Tibial artery (tissue), 4 donors: ENCODE data around the gene GNS.
A peak's percentile ranks its signal among the peaks of the same experiment; 100 is the strongest.

Experiments
- DNase-seq, 2 donors: peaks; one replicate each; pipeline ENCODE4 v3.0.0-alpha.2; 2019
- H3K27ac ChIP-seq, 2 donors: fragments of 200-600 bp; sonication (generic) in 1 of 2; 1 replicate in 1 of 2; 2 replicates in 1 of 2; pipeline ENCODE4 v1.5.1; 2018 to 2019; ENCODE audit warnings: mild to moderate bottlenecking in 1 of 2
- H3K27me3 ChIP-seq, 2 donors: fragments of 200-600 bp; sonication (generic) in 1 of 2; one replicate each; pipeline versions ENCODE4 v1.5.1 to v1.6.0; 2016 to 2019
- H3K36me3 ChIP-seq, 3 donors: fragments of 200-600 bp; sonication (generic) in 2 of 3; one replicate each; pipeline ENCODE4 v1.5.1; 2016 to 2019; ENCODE audit warnings: mild to moderate bottlenecking in 2 of 3
- H3K4me1 ChIP-seq, 4 donors: fragments of 200-600 bp; sonication (generic) in 2 of 4; 1 replicate in 3 of 4; 2 replicates in 1 of 4; pipeline ENCODE4 v1.5.1; 2016 to 2019
- H3K4me3 ChIP-seq, 2 donors: fragments of 200-600 bp; sonication (generic) in 1 of 2; 1 replicate in 1 of 2; 2 replicates in 1 of 2; pipeline ENCODE4 v1.5.1; 2018 to 2019; ENCODE audit warnings: mild to moderate bottlenecking in 2 of 2
- H3K9me3 ChIP-seq, 3 donors: fragments of 200-600 bp; sonication (generic) in 1 of 3; one replicate each; pipeline ENCODE4 v1.5.1; 2016 to 2019
- CTCF ChIP-seq, 2 experiments: fragments of 200-600 bp in 1 of 2; fragments of 450-650 bp in 1 of 2; IDR thresholded peaks; one replicate each; pipeline ENCODE4 v1.5.1; 2017 to 2019; ENCODE audit warnings: antibody characterized with exemption in 2 of 2, mild to moderate bottlenecking in 1 of 2, moderate library complexity in 1 of 2
- intact Hi-C: fragments of 100-400 bp; cut with DNase I; formaldehyde crosslinking; loops from one replicate; pipeline ENCODE4 v1.15.0; 2023; ENCODE audit warnings: low total_unique reads

Gene GNS

GRCh38 chr12:64773386-64773785 is 14.2 kb upstream of the GNS start:
- H3K4me1 ChIP-seq = no peaks in the 10 kb centered on the region
- no peak for TF ChIP-seq CTCF (IDR thresholded peaks at IDR 0.05)
- no peaks in the 10 kb centered on the region for H3K36me3 ChIP-seq
- intact Hi-C loops = no loop called here
- H3K4me3 ChIP-seq = no peak overlapping the region
- H3K27me3 ChIP-seq = no peaks in the 10 kb centered on the region
- H3K27ac ChIP-seq = no peak overlapping the region
- H3K9me3 ChIP-seq = peaks cover 0 to 15% (median 6%) of the 10 kb centered on the region in 3 donors
- no peak for DNase-seq

DNA sequence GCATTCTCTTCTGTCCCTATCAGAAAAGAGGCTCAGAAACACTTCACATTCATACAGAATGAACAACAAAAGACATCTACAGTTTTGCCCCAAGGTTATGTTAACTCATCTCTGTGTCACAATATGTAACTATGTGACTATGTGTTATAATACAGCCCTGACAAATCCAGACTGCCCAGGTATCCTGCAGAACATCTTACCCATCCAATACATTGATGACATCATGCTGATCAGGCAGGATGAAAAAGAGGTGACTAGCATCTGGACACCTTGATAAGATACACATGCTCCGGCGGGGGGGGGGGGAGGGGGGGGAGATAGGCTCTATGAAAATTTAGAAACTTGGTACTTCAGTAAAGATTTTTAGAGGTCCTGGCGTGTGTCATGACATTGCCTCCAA is 8.3 kb upstream of the GNS start:
- TF ChIP-seq CTCF (IDR thresholded peaks at IDR 0.05) = no peak
- no peaks in the 10 kb centered on the region for H3K36me3 ChIP-seq
- H3K27me3 ChIP-seq = no peaks in the 10 kb centered on the region
- H3K4me3 ChIP-seq = no peak overlapping the region
- H3K27ac ChIP-seq = no peak overlapping the region
- no peaks in the 10 kb centered on the region for H3K4me1 ChIP-seq
- no peak for DNase-seq
- intact Hi-C loops = no loop called here
- H3K9me3 ChIP-seq = no peaks in the 10 kb centered on the region

DNA sequence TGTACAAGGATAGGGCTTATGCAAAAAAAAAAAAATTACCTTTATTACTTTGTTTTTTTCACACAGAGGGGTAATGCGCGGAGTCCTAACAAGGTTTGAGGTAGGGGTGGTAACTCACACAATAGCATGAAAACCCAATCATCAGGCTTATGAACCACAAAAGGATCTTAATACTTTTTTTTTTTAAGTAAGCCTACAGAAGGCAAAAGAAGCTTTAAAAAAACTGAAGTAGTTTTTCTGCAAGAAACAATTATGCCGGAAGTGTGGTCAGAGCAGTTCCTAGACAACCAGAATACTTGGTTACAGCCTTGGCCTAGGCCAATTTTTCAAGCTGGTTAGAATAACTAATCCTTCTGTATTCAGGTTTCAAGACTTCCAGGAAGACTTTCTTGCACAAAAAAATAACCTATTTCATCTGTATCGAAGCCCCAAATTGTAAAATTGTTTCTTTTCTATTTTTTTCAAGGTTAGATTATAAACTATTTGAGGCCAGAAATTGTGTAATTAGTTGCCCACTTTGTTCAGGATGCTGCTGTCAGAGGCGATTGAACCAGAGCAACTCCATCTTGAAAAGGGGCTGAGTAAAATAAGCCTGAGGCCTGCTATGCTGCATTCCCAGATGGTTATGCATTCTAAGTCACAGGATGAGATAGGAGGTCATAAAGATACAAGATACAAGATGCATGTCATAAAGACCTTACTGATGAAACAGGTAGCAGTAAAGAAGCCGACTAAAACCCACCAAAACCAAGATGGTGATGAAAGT is 1.8 kb upstream of the GNS start:
- H3K27me3 ChIP-seq = no peaks in the 10 kb centered on the region
- no peak overlapping the region for H3K4me3 ChIP-seq
- H3K27ac ChIP-seq = no peak overlapping the region
- no peaks in the 10 kb centered on the region for H3K36me3 ChIP-seq
- intact Hi-C loops = no loop called here
- DNase-seq = no peak
- H3K9me3 ChIP-seq = no peaks in the 10 kb centered on the region
- H3K4me1 ChIP-seq = peaks cover 3 to 26% (median 11%) of the 10 kb centered on the region in 4 donors
- TF ChIP-seq CTCF (IDR thresholded peaks at IDR 0.05) = no peak

DNA sequence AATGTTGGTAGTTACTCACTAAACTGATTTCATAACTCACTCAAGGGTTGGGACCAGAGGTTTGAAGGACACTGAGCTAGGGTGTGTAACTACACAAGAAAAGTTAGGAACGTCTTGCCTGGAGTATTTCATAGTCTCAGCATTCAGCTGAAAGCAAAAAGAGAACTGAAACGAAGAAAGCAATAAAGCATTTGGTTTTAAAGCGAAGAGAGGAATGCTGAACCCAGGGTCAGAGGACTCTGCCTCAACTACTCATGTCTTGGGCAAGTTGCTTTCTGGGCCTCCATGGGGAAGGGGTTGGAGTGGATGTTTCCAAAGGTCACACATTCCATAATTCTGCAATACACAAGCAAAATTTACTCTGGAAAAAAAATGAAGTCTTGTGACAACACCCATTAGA is 1.4 kb downstream of the GNS start:
- H3K36me3 ChIP-seq = no peaks in the 10 kb centered on the region
- no peak for DNase-seq
- TF ChIP-seq CTCF (IDR thresholded peaks at IDR 0.05) = no peak
- no peaks in the 10 kb centered on the region for H3K27me3 ChIP-seq
- peaks cover 3 to 26% (median 11%) of the 10 kb centered on the region in 4 donors for H3K4me1 ChIP-seq
- intact Hi-C loops = no loop called here
- H3K4me3 ChIP-seq = peak overlapping the region in 1 of 2 donors; percentile 86
- H3K27ac ChIP-seq = peak overlapping the region; percentile 5 to 9
- no peaks in the 10 kb centered on the region for H3K9me3 ChIP-seq

DNA sequence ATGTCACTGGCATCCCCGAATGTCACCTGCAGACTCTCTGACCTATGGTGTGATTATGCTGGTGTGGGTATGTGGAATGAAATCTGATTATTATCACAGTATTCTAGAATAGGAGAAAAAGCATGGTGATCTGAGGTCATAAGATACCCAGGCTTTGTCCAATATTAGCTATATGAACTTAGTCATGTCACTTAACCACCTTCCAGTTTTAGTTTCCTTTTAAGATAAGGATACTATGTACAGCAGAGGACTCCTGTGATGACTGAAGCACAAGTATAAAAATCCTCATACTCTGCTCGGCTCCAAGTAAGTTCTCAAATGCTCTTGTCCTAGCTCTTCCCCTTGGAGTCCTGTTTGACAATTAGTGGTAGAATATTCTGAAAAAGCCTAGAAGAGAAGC is 2.8 kb downstream of the GNS start:
- peaks cover 3 to 26% (median 11%) of the 10 kb centered on the region in 4 donors for H3K4me1 ChIP-seq
- no peak for TF ChIP-seq CTCF (IDR thresholded peaks at IDR 0.05)
- DNase-seq = no peak
- peaks cover 0 to 4% (median 3%) of the 10 kb centered on the region in 3 donors for H3K36me3 ChIP-seq
- no peak overlapping the region for H3K27ac ChIP-seq
- H3K4me3 ChIP-seq = no peak overlapping the region
- no peaks in the 10 kb centered on the region for H3K9me3 ChIP-seq
- no peaks in the 10 kb centered on the region for H3K27me3 ChIP-seq
- intact Hi-C loops = no loop called here
